ENCODE measurements around the gene SLC44A1. TPM values are rescaled to one million over a fixed set of nuclear protein-coding genes. Genes with fewer than 3 reads are reported as not detected.

Gene SLC44A1
- total RNA-seq, 1 donor, result 60.5 TPM

- DNase-seq (ENCODE audit: low read depth), result no peak
Measured at GRCh38 chr9:105405514-105406131, 161.2 kb downstream of the SLC44A1 start.

GRCh38 chr9:105406369-105406768, 161.9 kb downstream of the SLC44A1 start:
- no peak for DNase-seq (ENCODE audit: low read depth)
- no peak for TF ChIP-seq CTCF (IDR thresholded peaks at IDR 0.05; ENCODE audit: insufficient read depth, low read length)
- no peak overlapping the region for H3K4me3 ChIP-seq (ENCODE audit: low read depth, low read length)

More at GRCh38 chr9:105405514-105406131, 161.2 kb downstream of the SLC44A1 start:
- no peak for TF ChIP-seq CTCF (IDR thresholded peaks at IDR 0.05; ENCODE audit: insufficient read depth, low read length)
- H3K4me3 ChIP-seq (ENCODE audit: low read depth, low read length), result no peak overlapping the region

- TF ChIP-seq CTCF (IDR thresholded peaks at IDR 0.05; ENCODE audit: insufficient read depth, low read length), result peak; percentile 60
- DNase-seq (ENCODE audit: low read depth), result peak; percentile 59
- no peak overlapping the region for H3K4me3 ChIP-seq (ENCODE audit: low read depth, low read length)
Measured at GRCh38 chr9:105413525-105413924, 169.1 kb downstream of the SLC44A1 start.

GRCh38 chr9:105414947-105415661, 170.7 kb downstream of the SLC44A1 start:
- peak; percentile 75 for TF ChIP-seq CTCF (IDR thresholded peaks at IDR 0.05; ENCODE audit: insufficient read depth, low read length)
- DNase-seq (ENCODE audit: low read depth), result peak; percentile 70
- no peak overlapping the region for H3K4me3 ChIP-seq (ENCODE audit: low read depth, low read length)

DNA sequence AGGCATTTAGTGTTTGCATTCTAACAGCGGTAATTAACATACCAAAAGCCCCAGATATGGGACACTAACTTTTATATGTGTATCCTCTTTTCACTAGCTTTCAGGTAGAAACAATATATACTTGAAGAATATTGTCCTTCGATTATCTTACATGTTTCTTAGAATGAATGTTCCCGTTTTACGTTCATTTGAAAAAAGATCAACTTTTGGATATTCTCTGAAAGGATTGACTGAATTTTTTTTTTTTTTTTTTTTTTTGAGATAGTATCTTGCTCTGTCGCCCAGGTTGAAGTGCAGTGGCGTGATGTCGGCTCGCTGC, 171.2 kb downstream of the SLC44A1 start:
- no peak for DNase-seq (ENCODE audit: low read depth)
- H3K4me3 ChIP-seq (ENCODE audit: low read depth, low read length), result no peak overlapping the region
- no peak for TF ChIP-seq CTCF (IDR thresholded peaks at IDR 0.05; ENCODE audit: insufficient read depth, low read length)

DNA sequence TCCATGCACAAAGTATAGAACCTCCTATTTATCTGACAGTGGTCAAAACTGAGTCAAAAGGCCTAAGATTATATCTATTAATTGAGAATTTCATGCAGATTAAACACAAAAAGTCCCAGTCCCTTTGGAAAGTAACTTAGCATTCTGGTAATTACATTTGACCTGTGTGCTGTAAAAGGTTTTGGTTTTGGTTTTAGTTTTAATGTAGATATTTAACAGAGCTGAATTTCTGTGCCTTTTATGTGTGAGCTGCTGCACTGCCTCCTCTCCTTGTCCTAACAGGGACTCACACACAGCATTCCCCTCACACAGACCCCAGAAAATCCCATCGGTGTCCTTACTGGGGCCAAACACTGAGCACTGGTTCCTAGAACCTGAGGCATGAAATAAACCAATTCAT, 172.4 kb downstream of the SLC44A1 start:
- no peak for TF ChIP-seq CTCF (IDR thresholded peaks at IDR 0.05; ENCODE audit: insufficient read depth, low read length)
- no peak overlapping the region for H3K4me3 ChIP-seq (ENCODE audit: low read depth, low read length)
- DNase-seq (ENCODE audit: low read depth), result no peak

Measured in fibroblast of the aortic adventitia (primary cell).